Liver (tissue), 9 donors: ENCODE data around the gene RAI2. TPM values are rescaled to one million over a fixed set of nuclear protein-coding genes. Genes with fewer than 3 reads are reported as not detected.

Experiments used
- DNase-seq: peaks from one replicate; pipeline ENCODE4 v3.0.0-alpha.2; 2017; ENCODE audit warnings: low spot score
- H3K27ac ChIP-seq, 2 donors: one replicate each; pipeline ENCODE4 v1.7.0; 2013; ENCODE audit warnings: inconsistent platforms in 2 of 2, low read length in 2 of 2, control low read depth in 1 of 2, low read depth in 1 of 2, mild to moderate bottlenecking in 1 of 2
- H3K27me3 ChIP-seq, 4 donors: one replicate each; pipeline versions ENCODE4 v1.6.1 to v1.7.0; 2013; ENCODE audit warnings: low read length in 3 of 4, inconsistent platforms in 1 of 4, mild to moderate bottlenecking in 1 of 4, moderate library complexity in 1 of 4; ENCODE audit not compliant: control insufficient read depth in 4 of 4, insufficient read depth in 4 of 4
- H3K36me3 ChIP-seq, 4 donors: one replicate each; pipeline versions ENCODE4 v1.6.1 to v1.7.0; 2013; ENCODE audit warnings: low read length in 3 of 4, mild to moderate bottlenecking in 3 of 4, low read depth in 1 of 4, moderate library complexity in 1 of 4; ENCODE audit not compliant: control insufficient read depth in 4 of 4, insufficient read depth in 3 of 4
- H3K4me1 ChIP-seq, 4 donors: one replicate each; pipeline versions ENCODE4 v1.6.1 to v1.7.0; 2013; ENCODE audit warnings: low read length in 3 of 4, mild to moderate bottlenecking in 3 of 4, moderate library complexity in 1 of 4; ENCODE audit not compliant: control insufficient read depth in 4 of 4, insufficient read depth in 4 of 4
- H3K4me3 ChIP-seq, 3 donors: one replicate each; pipeline versions ENCODE4 v1.6.1 to v1.7.0; 2013; ENCODE audit warnings: low read length in 3 of 3, control low read depth in 1 of 3, low read depth in 1 of 3, mild to moderate bottlenecking in 1 of 3
- H3K9ac ChIP-seq, 2 donors: one replicate each; pipeline ENCODE4 v1.7.0; 2013; ENCODE audit warnings: low read length in 2 of 2, mild to moderate bottlenecking in 2 of 2, moderate library complexity in 2 of 2, control low read depth in 1 of 2, low read depth in 1 of 2
- H3K9me3 ChIP-seq, 4 donors: one replicate each; pipeline versions ENCODE4 v1.6.1 to v1.7.0; 2013; ENCODE audit warnings: low read length in 3 of 4; ENCODE audit not compliant: control insufficient read depth in 4 of 4
- EGR1 ChIP-seq, 2 donors: IDR thresholded peaks; 2 replicates each; pipeline ENCODE4 v1.6.1; 2016 to 2018; ENCODE audit warnings: antibody characterized with exemption in 2 of 2, low read depth in 2 of 2
- FOXA1 ChIP-seq: IDR thresholded peaks from 2 replicates; pipeline ENCODE4 v1.6.1; 2016; ENCODE audit warnings: antibody characterized with exemption
- FOXA2 ChIP-seq: IDR thresholded peaks from 2 replicates; pipeline ENCODE4 v1.6.1; 2016; ENCODE audit warnings: antibody characterized with exemption
- GABPA ChIP-seq, 2 donors: IDR thresholded peaks in 1 of 2; conservative IDR thresholded peaks in 1 of 2; 2 replicates each; pipeline ENCODE4 v1.6.1; 2016; ENCODE audit warnings: antibody characterized with exemption in 2 of 2, mild to moderate bottlenecking in 1 of 2, moderate library complexity in 1 of 2
- HNF4G ChIP-seq: IDR thresholded peaks from 2 replicates; pipeline ENCODE4 v1.6.1; 2016; ENCODE audit warnings: antibody characterized with exemption
- JUND ChIP-seq, 2 donors: IDR thresholded peaks; 2 replicates each; pipeline ENCODE4 v1.6.1; 2016; ENCODE audit warnings: antibody characterized with exemption in 2 of 2
- MAX ChIP-seq: IDR thresholded peaks from 2 replicates; pipeline ENCODE4 v1.6.1; 2016; ENCODE audit warnings: antibody characterized with exemption
- NR2F2 ChIP-seq: IDR thresholded peaks from 2 replicates; pipeline ENCODE4 v1.6.1; 2016; ENCODE audit warnings: antibody characterized with exemption
- RAD21 ChIP-seq, 2 donors: IDR thresholded peaks; 2 replicates each; pipeline ENCODE4 v1.6.1; 2016; ENCODE audit warnings: antibody characterized with exemption in 2 of 2, mild to moderate bottlenecking in 2 of 2
- SP1 ChIP-seq: IDR thresholded peaks from 2 replicates; pipeline ENCODE4 v1.6.1; 2018; ENCODE audit warnings: antibody characterized with exemption, mild to moderate bottlenecking
- TAF1 ChIP-seq: conservative IDR thresholded peaks from 2 replicates; pipeline ENCODE4 v1.6.1; 2016; ENCODE audit warnings: antibody characterized with exemption, mild to moderate bottlenecking
- YY1 ChIP-seq: IDR thresholded peaks from 2 replicates; pipeline ENCODE4 v1.6.1; 2016; ENCODE audit warnings: antibody characterized with exemption, mild to moderate bottlenecking
- ZBTB33 ChIP-seq: IDR thresholded peaks from 2 replicates; pipeline ENCODE4 v1.6.1; 2016; ENCODE audit warnings: antibody characterized with exemption
- WGBS: extraction: QIAGEN DNeasy Blood & Tissue Kit; methylation state at CpG from one replicate; pipeline ENCODE4 v1.1.7; 2013; 5-methylcytosine and 5-hydroxymethylcytosine counted together
- polyA plus RNA-seq, 2 donors: library from polyadenylated mRNA; stranded (reverse) in 1 of 2; unstranded in 1 of 2; fragments of 200-250 nt in 1 of 2; fragments of >200 nt in 1 of 2; fragmentation: Nextera tagmentation in 1 of 2; extraction: Ambion mirVana in 1 of 2; gene quantifications; one replicate each; pipeline versions ENCODE4 v1.2.1 to v1.2.3, GENCODE V29; 2013 to 2015
- total RNA-seq, 2 donors: library from RNA; depleted of rRNA; stranded (reverse); fragments of >200 nt; gene quantifications; one replicate each; pipeline ENCODE4 v1.2.3, GENCODE V29; 2014
- TF ChIP-seq, protein P1 (sequence below): IDR thresholded peaks from 2 replicates; pipeline ENCODE4 v1.6.1; 2016; ENCODE audit warnings: antibody characterized with exemption
- TF ChIP-seq, protein P2 (sequence below): IDR thresholded peaks from 2 replicates; pipeline ENCODE4 v1.6.1; 2016; ENCODE audit warnings: antibody characterized with exemption, mild to moderate bottlenecking
- donor health status: healthy.
- donor health status: healthy.
- donor health status: healthy.
- donor health status: healthy.
- donor health status: healthy.

The RAI2 gene
- total and polyA plus RNA-seq, 4 donors, result 0.14 to 1.8 (median 0.97) TPM

DNA sequence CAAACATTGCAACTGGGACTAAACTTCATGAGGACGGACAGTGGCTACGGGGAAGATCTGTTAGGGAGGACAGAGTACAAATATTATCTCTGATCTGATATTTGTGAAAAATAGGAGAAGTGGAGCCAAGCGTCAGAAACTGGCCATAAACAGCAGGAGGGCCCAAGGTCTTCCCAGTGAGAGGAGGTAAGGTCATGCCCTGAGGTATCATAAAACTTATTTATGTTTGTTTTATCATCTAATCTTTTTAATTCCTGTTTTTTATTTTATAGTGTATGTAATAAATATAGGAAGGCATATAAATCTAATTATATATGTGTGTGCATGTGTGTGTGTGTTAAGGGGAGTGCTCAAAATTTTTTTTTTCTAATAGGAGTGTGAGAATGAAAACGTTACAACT lies 51.8 kb downstream of the RAI2 start:
- 81% methylated on average over 4 of the region's 4 CpGs for WGBS
- Histone ChIP-seq H3K4me3 (no peak overlapping the region), H3K27ac (no peak overlapping the region), H3K27me3 (no peaks in the 10 kb centered on the region), H3K4me1 (no peaks in the 10 kb centered on the region), H3K9ac (no peak overlapping the region), H3K36me3 (no peaks in the 10 kb centered on the region), H3K9me3 (no peaks in the 10 kb centered on the region)
- TF ChIP-seq RAD21 (IDR thresholded peaks at IDR 0.05) (no peak), FOXA2 (no peak), NR2F2 (no peak), GABPA (IDR thresholded peaks at IDR 0.05 in 1 of 2, conservative IDR thresholded peaks at IDR 0.05 in 1 of 2) (no peak), ZBTB33 (no peak), MAX (no peak), TAF1 (no peak), JUND (IDR thresholded peaks at IDR 0.05) (no peak), EGR1 (IDR thresholded peaks at IDR 0.05; ENCODE audit: low read depth in 2 of 2) (no peak), SP1 (no peak), YY1 (no peak)
- TF ChIP-seq, protein P1, sequence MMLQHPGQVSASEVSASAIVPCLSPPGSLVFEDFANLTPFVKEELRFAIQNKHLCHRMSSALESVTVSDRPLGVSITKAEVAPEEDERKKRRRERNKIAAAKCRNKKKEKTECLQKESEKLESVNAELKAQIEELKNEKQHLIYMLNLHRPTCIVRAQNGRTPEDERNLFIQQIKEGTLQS, result no peak
- TF ChIP-seq, protein P2, sequence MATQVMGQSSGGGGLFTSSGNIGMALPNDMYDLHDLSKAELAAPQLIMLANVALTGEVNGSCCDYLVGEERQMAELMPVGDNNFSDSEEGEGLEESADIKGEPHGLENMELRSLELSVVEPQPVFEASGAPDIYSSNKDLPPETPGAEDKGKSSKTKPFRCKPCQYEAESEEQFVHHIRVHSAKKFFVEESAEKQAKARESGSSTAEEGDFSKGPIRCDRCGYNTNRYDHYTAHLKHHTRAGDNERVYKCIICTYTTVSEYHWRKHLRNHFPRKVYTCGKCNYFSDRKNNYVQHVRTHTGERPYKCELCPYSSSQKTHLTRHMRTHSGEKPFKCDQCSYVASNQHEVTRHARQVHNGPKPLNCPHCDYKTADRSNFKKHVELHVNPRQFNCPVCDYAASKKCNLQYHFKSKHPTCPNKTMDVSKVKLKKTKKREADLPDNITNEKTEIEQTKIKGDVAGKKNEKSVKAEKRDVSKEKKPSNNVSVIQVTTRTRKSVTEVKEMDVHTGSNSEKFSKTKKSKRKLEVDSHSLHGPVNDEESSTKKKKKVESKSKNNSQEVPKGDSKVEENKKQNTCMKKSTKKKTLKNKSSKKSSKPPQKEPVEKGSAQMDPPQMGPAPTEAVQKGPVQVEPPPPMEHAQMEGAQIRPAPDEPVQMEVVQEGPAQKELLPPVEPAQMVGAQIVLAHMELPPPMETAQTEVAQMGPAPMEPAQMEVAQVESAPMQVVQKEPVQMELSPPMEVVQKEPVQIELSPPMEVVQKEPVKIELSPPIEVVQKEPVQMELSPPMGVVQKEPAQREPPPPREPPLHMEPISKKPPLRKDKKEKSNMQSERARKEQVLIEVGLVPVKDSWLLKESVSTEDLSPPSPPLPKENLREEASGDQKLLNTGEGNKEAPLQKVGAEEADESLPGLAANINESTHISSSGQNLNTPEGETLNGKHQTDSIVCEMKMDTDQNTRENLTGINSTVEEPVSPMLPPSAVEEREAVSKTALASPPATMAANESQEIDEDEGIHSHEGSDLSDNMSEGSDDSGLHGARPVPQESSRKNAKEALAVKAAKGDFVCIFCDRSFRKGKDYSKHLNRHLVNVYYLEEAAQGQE, result no peak
- no peak for DNase-seq

DNA sequence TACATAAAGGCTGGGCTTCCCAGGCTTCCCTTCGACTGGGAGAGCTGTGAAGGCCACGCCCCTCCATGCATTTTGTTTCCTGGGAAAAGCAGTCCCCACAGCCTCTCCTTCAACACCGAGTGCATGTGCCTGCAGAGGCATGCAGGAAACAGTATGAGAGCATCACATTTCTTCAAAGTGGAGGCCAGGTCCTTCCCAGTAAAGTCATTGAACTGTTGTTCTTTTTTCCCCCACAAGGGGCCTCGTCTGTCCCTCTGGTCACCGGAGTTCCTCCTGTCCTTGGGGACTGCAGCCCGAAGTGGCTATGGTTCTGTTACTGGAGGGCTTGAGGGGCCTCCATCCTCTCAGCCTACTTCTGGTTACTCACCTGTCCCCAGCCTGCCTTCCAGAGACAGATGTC lies 56.0 kb downstream of the RAI2 start:
- WGBS, result 68% methylated on average over 6 of the region's 6 CpGs
- TF ChIP-seq FOXA2 (no peak), FOXA1 (no peak), HNF4G (no peak), NR2F2 (no peak)
- H3K4me3 ChIP-seq, result no peak overlapping the region
- H3K9me3 ChIP-seq, result no peaks in the 10 kb centered on the region
- H3K27ac ChIP-seq, result no peak overlapping the region
- DNase-seq, result no peak
- no peak overlapping the region for H3K9ac ChIP-seq
- H3K4me1 ChIP-seq, result no peaks in the 10 kb centered on the region
- H3K36me3 ChIP-seq, result no peaks in the 10 kb centered on the region
- H3K27me3 ChIP-seq, result no peaks in the 10 kb centered on the region
